Right ventricle myocardium inferior (tissue), 1 donor: ENCODE measurements around the gene NDEL1. TPM values are rescaled to one million over a fixed set of nuclear protein-coding genes. Genes with fewer than 3 reads are reported as not detected.
A peak's percentile ranks its signal among the peaks of the same experiment; 100 is the strongest.

Experiments used
- ATAC-seq: fragments of 200-7000 bp; cut with Tn5 transposase; one replicate; pipeline ENCODE4 v1.9.1; 2020; ENCODE audit warnings: mild to moderate bottlenecking, moderate library complexity
- DNase-seq: peaks from one replicate; pipeline ENCODE4 v3.0.0; 2021; ENCODE audit errors: missing footprints
- intact Hi-C: fragments of 100-400 bp; cut with DNase I; formaldehyde crosslinking; loops from one replicate; pipeline ENCODE4 v1.11.0; 2022
- total RNA-seq: library from RNA; stranded (reverse); fragmentation: NEBNext Ultra II Directional; extraction: Animal tissue kit (Norgen Biotek cat#: 25700); gene quantifications from one replicate; pipeline ENCODE4 v1.2.1, GENCODE V29; 2021
- donor health status: DM: no; HTN: yes; CAD: no; lungs with severe emphysema.

NDEL1 gene
- total RNA-seq, 1 donor from 2014 or later: 29.2 TPM

DNA sequence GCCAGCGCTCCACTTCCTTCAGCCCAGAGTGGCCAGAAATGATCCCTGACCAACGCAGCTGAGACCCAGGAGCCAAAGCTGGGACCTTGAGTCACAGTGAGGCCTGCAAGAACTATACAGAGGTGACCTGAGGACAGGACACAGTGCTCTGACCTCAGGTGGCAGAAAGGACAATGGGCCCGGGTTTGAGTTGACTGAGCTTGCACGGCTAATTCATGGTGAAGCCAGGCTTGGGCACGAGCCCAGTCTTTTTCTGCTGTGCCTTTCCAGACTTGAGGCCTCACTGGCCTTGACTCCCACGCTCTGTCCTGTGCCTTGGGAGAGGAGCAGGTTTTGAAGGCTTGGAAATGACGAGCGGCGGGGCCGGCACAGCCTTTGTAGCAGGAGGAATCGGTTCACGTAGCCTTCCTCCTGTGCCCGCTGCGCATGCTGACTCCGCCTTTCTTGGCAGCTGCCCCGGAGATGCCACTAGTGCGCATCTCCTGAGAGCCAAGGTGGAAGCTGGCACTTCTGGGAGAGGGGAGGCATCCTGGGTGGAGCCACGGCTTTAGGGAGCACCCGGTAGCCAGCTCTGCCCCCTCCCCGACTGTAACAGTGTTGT is 34.9 kb downstream of the NDEL1 start:
- no peak for DNase-seq
- peak; percentile 26 for ATAC-seq
- intact Hi-C loops: no loop called here

DNA sequence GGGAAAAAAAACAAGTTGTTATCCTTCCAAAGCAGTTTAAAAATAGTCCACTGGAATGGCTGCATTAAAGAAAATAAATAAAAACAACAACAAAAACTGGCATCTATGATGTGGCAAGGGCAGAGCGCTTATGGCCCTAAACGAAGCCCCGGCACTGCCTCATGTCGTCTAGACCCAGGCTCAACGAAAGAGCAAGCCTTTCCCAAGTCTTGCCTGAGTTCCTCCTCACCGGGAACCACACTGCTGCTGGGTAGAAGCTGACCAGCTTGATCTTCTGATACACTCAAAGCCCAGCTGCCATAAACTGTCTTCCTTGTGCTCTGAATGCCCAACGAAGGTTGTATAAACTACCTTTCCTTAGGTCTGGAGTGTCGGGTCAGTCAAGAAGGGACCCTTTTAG is 37.0 kb downstream of the NDEL1 start:
- DNase-seq: no peak
- intact Hi-C loops: no loop called here
- no peak for ATAC-seq

DNA sequence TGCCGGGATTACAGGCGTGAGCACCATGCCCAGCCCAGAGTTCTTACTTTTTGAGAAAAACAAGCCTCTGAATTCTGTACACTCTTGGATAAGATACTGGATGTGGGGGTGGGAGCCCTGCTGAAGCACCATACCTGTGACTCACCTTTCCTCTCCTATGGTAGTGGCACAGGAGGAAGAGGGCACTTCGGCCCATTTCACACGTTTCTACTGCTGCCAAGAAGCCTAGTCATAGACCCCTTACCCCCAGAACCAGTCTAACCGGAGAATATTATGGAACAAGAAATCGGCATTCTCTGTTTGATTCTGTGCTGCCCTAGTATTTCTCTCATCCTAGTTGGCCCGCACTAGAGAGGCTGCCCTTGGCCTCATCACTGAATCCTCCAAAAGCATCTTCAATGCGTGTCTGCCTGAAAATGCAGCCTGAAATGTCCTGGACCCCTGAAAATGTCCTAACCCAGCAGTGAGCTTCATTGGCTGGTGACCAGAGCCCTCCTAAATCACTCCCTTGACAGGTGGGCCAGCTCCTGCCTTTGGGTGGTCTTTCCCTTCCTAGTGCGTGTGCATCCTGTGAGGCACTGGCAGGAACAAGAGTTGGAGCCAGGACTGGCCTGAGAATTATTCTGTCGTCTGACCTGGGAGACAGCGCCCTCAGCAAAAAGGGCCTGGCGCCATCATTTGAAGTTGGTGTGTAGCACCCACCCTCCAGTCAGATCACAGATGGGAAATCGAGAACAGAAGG is 37.9 kb downstream of the NDEL1 start:
- intact Hi-C loops: no loop called here
- DNase-seq (no peak), ATAC-seq (no peak)

DNA sequence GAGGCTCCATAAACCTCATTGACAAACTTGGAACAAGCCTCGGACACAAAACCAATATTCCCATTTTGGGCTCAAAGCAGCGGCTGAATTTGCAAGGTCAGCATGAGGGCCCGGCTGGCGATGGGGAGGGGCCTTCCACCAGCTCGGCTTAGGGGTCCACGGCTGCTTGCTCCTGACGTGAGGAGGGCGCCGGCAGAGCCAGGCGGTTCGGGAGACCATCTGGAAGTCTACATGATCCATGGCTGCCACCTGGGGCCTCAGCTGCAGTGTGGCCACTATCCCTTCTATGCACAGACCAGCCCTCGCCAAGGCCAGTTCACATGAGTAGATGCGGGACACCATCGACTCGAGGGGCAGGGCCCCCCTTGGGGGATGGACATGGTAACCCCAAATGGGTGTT is 39.1 kb downstream of the NDEL1 start:
- intact Hi-C loops: no loop called here
- ATAC-seq (no peak), DNase-seq (no peak)

DNA sequence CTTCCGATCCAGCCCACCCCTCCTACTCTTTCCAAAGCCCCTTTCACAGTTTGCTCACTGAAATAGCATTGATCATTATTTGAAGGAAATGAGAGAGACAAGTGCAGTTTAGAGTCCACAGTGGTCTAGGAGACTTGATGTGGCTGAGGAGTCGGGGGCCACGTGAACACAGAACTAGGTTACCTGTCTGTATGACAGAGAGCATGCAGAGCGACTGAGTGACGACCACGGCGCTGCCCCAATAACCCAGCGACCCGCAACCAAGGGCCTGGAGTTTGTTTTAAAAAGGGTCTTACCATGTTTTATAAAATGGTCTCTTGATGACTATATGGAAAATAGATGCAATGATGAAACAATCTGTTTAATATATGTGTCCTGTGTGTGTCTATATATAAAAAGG is 39.5 kb downstream of the NDEL1 start:
- DNase-seq: no peak
- intact Hi-C loops: no loop called here
- no peak for ATAC-seq

DNA sequence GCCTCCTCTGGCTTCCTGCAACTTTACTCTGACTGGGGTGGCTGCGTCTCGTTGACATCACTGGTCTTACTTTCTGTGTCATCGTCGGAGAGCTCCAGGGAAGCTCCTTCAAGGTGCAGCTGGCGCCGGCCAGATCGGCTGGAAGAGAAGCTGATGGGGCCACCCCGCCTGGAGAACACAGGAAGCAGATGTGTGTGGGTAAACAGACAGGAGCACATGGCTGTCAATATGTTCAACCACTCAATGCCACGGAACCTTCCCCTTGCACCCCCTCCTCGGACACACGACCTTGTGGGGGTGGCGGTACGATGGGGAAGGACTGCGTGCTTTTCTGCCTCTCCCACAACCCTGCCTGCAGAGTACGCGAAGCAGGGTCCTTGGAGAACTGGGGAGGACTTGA is 40.1 kb downstream of the NDEL1 start:
- DNase-seq (no peak), ATAC-seq (no peak)
- intact Hi-C loops: no loop called here

DNA sequence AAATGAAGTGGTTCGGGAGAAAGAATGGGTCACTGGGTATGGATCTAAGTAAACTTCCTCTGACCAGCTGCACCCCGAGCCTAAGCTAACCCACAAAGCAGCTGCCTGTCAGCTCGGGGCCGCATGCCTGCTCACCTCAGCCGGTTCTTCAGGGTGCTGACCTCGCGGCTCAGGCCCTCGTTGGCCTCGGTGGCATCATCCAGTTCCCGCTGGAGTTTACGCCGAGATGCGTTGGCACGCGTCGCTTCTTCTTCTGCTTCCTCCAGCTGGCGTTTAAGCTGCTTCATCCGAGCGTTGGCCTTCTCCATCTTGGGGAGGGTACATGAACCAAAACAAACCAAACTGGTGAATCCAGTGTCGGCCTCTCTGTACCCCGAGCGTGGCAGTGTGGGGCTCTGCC is 41.1 kb downstream of the NDEL1 start:
- intact Hi-C loops: no loop called here
- DNase-seq: no peak
- no peak for ATAC-seq

DNA sequence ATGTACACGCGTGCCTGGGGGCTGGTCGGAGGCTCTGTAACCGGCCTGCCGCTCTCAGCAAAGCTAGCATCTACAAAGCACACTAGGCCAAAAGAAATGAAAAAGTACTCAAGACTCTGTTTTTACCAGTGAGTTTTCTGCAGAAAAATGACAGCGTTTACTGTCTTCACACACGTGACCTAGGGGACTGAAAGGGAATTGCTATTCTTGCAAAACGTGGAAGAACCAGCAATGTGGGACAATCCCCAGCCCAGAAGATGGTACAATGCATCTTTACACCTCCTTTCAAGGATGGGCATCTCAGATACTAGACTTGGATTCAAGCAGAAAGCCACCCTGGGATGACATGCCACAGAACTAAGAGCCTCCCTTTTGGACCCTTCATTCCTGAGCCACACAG is 41.5 kb downstream of the NDEL1 start:
- no peak for ATAC-seq
- intact Hi-C loops: no loop called here

DNA sequence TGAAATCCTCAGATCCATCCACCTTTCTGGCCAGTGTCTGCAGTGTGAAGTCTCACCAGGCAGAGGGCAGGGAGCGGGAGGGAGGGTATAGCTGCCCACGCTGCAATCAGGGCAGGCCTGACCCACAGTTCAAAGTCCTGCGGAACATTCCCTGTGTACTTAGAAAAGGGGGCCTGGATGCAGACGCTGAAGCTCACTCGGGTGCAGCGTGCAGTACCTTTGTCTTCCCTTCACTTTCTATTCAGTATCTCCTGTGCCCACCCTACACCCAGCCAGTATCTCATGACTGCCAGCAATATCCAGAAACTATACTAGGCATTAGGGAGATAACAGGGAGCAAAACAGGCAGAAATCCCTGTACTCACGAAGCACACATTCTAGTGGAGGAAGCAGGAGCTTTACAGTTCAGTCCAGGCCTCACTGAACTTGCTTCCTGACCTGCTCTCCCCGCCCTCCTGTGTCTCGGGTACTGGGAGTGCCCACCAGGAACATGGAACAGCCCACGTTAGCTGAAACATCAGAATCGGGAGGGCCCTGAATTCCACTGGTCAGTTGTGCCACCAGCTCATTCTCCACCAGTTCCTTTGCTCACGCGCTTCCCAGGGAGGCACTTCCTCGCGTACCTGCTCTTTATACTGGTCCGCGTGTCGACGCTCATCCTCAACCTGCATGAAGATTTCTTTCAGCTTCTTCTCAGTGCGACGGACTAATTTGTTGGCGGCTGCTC is 42.2 kb downstream of the NDEL1 start:
- DNase-seq (no peak), ATAC-seq (no peak)
- intact Hi-C loops: no loop called here

More for the DNA sequence above, 41.5 kb downstream of the NDEL1 start:
- DNase-seq: no peak

DNA sequence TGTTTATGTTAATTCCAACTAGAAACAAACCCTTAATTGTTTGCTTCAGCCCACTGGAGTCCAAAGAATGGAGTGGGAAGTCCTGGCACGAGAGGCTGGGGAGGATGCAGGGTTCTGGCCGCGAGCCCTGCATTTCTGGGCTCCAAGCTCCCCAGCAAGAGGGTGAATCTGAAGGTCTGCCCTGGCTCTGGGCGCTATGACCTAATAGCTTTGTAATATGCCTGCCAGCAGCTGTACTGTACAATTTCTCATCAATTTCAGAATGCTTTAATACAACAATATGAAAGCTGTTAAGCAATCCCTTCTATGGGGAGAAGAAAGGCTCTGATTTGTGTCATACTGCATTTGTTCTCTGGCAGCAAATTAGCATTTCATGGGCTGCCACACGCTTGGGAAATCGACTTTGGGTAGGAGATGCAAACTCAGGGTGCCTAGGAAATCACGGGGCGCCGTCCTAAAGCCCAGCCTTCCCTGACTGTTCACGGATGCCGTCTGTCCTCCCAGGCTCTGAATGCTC is 43.8 kb downstream of the NDEL1 start:
- DNase-seq (no peak), ATAC-seq (peak; percentile 90)
- intact Hi-C loops: no loop called here

DNA sequence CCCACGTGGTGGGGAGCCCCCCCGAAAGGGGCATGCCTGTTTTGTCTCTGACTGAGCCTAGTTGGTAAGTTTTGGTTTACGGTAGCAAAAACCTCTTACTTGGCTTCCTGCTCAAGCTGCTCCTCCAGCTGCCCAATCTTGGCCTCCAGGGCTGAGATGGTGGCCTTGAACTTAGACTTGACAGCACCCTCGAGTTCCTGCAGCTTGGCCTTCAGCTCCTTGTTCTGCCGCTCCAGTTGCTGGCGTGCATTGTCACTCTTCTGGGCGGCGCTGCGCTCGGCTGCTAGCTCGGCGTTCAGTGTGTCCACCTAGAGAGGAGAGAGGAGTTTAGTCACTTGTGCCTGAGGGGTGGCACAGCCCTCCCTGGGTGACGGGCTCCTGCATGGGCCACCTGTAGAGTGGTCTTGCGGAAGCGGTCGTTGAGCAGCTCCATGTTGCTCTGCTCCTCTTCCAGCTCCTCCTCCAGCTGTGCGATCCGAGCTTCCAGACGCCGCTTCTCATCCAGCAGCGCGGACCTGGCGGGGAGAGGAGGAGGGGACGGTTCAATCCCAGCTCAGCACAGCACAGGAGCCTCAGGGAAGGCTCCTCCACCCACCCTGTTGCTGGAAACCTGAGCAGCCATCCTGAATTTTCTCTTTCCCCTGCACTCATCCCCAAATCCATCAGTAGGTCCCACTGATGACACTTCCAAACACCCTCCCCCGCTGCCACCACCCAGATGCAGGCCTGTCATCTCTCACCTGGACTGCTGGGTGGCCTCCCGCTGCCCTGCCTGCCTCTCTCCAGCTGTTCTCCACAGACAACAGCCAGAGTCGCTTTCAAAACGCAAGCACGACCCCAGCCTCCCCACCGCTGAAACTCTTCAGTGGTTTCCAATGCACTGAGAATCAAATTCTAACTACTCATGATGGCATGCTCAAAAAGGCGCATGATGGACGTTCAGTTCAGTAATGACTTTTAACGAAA is 44.6 kb downstream of the NDEL1 start:
- intact Hi-C loops: no loop called here
- ATAC-seq: peak; percentile 2
- DNase-seq: no peak

DNA sequence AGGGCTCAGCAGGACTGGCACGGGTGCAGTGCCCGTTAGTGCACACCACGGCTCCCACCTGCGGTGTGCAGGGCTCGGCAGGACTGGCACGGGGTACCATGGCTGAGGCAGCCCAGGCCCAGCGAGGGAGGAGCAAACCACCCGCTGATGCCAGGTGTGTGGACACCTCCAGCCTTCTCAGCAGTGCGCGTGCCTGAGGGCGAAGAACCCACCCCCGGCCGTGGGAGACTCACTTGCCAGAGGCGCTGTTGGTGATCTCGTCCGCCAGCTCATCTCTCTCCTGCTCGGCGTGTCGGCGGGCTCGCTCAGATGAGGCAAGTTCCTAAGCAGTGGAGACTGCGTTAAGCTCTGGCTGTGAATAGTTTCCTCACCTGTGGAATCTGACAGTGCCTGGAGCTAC is 45.4 kb downstream of the NDEL1 start:
- ATAC-seq (no peak), DNase-seq (no peak)
- intact Hi-C loops: no loop called here

DNA sequence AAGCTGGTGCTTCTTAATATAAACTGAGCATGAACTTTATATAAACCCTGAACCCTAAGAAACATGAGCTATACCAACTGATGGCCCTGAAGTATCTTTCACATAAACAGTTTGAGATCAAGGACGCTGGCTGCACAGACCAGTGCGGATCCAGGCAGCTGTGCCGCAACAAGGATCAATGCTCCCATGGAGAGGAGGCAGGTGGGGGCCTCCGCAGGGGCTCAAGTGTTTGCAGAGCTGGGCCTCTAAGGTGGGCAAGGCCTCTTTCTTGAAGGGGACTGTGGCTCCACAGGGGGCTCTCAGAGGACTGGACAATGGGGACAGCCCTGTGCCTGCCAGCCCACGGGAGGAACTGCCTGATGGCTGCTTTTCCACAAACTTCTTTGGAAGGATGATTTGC is 46.0 kb downstream of the NDEL1 start:
- DNase-seq: no peak
- intact Hi-C loops: no loop called here
- no peak for ATAC-seq

DNA sequence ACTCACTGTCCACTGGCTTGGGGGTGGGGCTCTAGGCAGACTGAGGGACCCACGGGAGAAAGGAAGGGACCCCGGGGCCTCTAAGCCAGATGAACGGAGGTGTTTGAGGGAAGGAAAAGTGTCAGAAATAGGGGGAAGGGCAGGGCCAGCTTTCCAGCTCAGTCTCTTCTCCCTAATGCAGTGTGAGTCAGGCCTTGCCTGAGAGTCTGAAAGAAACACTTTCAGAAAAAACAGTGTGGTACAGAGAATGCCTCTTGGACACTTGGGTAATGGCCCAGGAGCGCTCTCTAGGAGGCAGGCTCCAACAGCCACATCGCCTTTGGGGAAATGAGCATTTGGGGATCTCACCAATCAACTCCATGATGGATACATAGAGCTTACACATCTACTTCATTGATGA is 46.9 kb downstream of the NDEL1 start:
- DNase-seq: no peak
- no peak for ATAC-seq
- intact Hi-C loops: no loop called here

DNA sequence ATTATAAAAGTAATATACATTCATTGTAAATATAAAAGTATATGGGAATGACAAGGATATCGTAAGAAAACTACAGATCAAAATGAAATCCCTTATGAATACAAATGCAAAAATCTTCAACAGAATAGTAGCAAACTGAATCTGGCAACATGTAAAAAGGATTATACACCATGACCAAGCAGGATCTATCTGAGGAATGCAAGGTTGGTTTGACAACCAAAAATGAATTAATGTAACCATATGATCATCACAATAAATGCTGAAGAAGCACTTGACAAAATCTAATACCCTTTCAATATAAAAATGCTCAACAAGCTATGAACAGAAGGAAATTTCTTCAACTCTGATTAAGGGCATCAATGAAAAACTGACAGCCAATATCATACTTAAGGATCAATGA is 48.8 kb downstream of the NDEL1 start:
- DNase-seq (no peak), ATAC-seq (no peak)
- intact Hi-C loops: no loop called here

DNA sequence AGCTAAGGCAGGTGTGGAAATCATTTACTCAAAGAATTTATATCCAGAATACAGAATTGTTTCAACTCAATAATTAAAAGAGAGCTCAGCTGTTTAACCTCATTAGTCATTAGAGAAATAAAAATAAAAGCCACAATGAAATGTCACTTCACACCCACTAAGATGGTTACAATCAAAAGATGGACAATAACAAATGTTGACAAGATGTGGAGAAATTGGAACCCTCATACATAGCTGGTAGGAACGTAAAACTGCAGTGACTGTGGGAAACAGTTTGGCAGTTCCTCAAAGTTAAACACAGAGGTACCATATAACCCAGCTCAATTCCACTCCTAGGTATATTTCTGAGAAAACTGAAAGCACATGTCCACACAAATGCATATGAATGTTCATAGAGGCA is 49.8 kb downstream of the NDEL1 start:
- DNase-seq (no peak), ATAC-seq (no peak)
- intact Hi-C loops: no loop called here

DNA sequence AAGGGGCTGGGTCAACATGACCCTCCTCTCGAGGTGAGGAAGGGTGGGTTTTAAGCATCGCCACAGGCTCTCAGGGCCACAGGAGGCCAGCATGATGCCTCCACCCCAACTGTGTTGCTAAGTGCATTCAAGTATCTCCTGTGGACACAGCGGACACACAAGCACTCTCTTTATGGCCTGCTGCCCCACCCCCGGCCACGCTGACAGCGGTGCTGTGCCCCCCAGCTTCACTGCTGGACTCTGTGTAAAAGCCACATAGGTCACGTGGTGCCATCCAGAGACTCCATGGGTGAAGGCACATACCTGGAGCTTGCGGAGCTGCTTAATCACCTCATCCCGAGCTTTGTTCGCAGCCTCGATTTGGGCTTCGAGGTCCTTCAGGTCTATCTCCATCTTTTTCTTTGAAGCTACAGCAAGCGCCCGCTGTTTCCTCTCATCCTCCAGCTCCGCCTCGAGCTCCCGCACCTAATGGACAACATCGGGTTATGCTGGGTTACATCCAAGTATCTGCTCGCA is 51.5 kb downstream of the NDEL1 start:
- no peak for DNase-seq
- intact Hi-C loops: no loop called here
- ATAC-seq: no peak

DNA sequence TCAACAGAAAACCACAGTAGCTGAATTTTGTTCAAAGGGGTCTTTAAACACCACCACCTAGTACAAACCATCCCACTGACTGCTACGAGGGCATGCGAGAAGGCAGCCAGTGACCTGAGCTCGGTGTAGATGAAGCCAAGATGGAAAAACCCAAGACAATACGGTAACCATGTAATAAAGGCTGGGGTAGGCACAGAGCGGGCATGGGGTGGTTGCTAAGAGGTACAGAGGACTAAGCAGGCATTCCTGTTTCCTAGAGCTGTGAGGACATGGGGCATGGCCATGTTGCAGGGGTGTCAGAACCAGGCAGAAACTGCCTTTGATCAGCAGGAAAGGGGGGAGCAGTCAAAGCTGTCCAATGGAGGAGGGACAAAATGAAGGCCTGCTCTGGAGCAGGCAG is 52.1 kb downstream of the NDEL1 start:
- ATAC-seq: no peak
- intact Hi-C loops: no loop called here
- no peak for DNase-seq

DNA sequence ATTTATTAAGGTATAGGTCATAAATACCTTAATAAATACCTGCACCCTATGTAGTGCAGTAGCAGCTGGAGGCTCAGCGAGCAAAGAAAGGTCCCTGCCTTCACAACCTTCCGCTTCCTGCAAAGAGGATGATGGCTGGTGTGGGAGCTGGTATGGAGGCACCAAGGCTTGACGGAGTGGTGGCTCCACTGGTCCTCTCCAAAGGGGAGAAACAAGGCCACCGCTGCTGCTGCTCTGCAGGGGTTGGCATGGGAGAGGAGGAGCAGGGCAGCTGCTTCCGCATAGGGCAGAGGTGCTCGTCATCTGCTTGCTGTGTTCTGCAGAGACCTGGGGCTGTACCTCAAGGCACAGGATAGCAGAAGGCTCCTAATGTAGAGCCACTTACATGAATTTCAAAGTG is 52.8 kb downstream of the NDEL1 start:
- ATAC-seq (no peak), DNase-seq (no peak)
- intact Hi-C loops: no loop called here
